Measurements from ENCODE around the gene MEMO1.
"Not testable (repeated sequence)": the region's sequence is repeated elsewhere in the genome, so short reads cannot be mapped to it uniquely, and the experiment has no call there.

Gene MEMO1

GRCh38 chr2:32010670-32011484 lies at the start of gene MEMO1:
MEMO1 (minus strand) TSS chr2:32011008; CDS start chr2:32010247, 761 bp downstream.
- peak; percentile 82 for DNase-seq

GRCh38 chr2:32060266-32060665 lies 49.5 kb upstream of the MEMO1 start:
- no peak for DNase-seq

- no peak for DNase-seq
These were observed 47.3 kb upstream of the MEMO1 start for GRCh38 chr2:32058130-32058529.

GRCh38 chr2:32054583-32054982 lies 43.8 kb upstream of the MEMO1 start:
- DNase-seq, result not testable (repeated sequence)

- no peak for DNase-seq
These were observed 41.1 kb upstream of the MEMO1 start for GRCh38 chr2:32051836-32052439.

GRCh38 chr2:32043561-32043960 lies 32.8 kb upstream of the MEMO1 start:
- DNase-seq, result no peak

- DNase-seq, result peak; percentile 82
These were observed 28.8 kb upstream of the MEMO1 start, which contains the start of gene DPY30 for GRCh38 chr2:32039447-32040219. DPY30 (minus strand) TSS chr2:32039805; CDS start chr2:32039456, 349 bp downstream.

- not testable (repeated sequence) for DNase-seq
These were observed 23.5 kb upstream of the MEMO1 start for GRCh38 chr2:32034198-32034887.

GRCh38 chr2:32018789-32019482 lies 8.1 kb upstream of the MEMO1 start:
- not testable (repeated sequence) for DNase-seq

- no peak for DNase-seq
These were observed 2.1 kb upstream of the MEMO1 start for GRCh38 chr2:32012872-32013271.

- no peak for DNase-seq
These were observed 715 bp upstream of the MEMO1 start for GRCh38 chr2:32011485-32011960.

GRCh38 chr2:32010280-32010669 lies 533 bp downstream of the MEMO1 start:
- peak; percentile 57 for DNase-seq

- DNase-seq, result peak; percentile 10
These were observed 1.1 kb downstream of the MEMO1 start for GRCh38 chr2:32009516-32010256.

GRCh38 chr2:32008805-32009515 lies 1.8 kb downstream of the MEMO1 start:
- no peak for DNase-seq

- no peak for DNase-seq
These were observed 3.8 kb downstream of the MEMO1 start for GRCh38 chr2:32007121-32007391.

GRCh38 chr2:32005371-32005976 lies 5.3 kb downstream of the MEMO1 start:
- DNase-seq, result no peak

- no peak for DNase-seq
These were observed 7.0 kb downstream of the MEMO1 start for GRCh38 chr2:32003791-32004190.

GRCh38 chr2:32002406-32002805 lies 8.4 kb downstream of the MEMO1 start:
- DNase-seq, result no peak

GRCh38 chr2:31999438-31999837 lies 11.4 kb downstream of the MEMO1 start:
- DNase-seq, result no peak

- no peak for DNase-seq
These were observed 12.0 kb downstream of the MEMO1 start for GRCh38 chr2:31998731-31999383.
